Erythroblast (primary cell): Measurements from ENCODE around the gene CHRM2.

Source experiments
- GATA1 ChIP-seq: IDR thresholded peaks from 2 replicates; pipeline ENCODE4 v1.6.1; 2011; ENCODE audit warnings: low read depth, mild to moderate bottlenecking, control low read depth, low read length, moderate library complexity
- POLR2A ChIP-seq: IDR thresholded peaks from 2 replicates; pipeline ENCODE4 v1.6.1; 2011; ENCODE audit warnings: mild to moderate bottlenecking, low read length

DNA sequence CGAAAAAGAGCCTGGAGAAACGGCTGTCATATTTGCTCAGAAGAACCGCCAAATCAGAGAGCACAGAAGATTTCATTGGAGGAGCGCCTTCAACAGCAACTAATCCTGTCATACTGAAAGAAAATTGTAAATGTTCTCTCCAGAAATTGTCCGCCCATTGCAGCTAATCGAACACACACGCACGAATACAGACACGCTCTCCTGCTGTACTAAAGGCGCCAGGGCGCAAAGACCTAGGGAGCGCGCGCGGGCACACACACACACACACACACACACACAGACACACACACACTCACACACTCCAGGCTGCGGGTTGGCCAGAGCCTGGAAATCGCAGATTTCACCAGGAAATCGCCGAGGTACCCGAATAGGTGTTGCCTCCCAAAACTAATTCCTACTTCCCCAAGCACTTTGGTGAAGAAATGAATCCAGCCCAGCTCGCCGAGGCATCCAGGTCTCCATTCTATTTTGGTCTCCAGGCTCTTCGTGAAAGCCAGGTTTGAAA lies at the start of gene CHRM2:
- TF ChIP-seq POLR2A (no peak), GATA1 (no peak)
